ENCODE data around the gene TOMM5.

Gene TOMM5

DNA sequence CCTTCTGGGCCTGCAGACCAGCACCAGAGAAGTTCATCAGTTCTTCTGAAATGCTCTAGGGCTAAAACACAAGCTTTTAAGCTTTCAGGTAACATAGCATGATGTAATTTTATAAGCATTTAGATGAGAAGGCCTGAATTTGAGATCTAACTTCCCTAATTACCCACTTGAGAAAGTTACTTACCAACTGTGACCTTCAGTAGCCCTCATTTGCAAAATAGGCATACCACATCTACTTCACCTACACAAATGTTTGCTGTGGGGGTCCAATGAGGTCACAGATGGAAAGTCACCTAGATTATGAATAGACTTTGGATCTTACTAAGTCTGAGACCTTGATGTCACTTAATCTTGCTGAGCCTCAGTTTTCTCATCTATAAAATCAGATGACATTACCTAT, 52.8 kb downstream of the TOMM5 start:
- H3K27ac ChIP-seq (ENCODE audit: low read depth, low read length): no peak overlapping the region
- H4K20me1 ChIP-seq (ENCODE audit: control insufficient read depth, insufficient read depth, low read depth, low read length): no peaks in the 10 kb centered on the region
- no peak overlapping the region for H3K4me3 ChIP-seq (ENCODE audit: low read length)
- no peak for TF ChIP-seq EZH2phosphoT487 (IDR thresholded peaks at IDR 0.05; ENCODE audit: borderline replicate concordance, low read length)
- TF ChIP-seq, protein P1, sequence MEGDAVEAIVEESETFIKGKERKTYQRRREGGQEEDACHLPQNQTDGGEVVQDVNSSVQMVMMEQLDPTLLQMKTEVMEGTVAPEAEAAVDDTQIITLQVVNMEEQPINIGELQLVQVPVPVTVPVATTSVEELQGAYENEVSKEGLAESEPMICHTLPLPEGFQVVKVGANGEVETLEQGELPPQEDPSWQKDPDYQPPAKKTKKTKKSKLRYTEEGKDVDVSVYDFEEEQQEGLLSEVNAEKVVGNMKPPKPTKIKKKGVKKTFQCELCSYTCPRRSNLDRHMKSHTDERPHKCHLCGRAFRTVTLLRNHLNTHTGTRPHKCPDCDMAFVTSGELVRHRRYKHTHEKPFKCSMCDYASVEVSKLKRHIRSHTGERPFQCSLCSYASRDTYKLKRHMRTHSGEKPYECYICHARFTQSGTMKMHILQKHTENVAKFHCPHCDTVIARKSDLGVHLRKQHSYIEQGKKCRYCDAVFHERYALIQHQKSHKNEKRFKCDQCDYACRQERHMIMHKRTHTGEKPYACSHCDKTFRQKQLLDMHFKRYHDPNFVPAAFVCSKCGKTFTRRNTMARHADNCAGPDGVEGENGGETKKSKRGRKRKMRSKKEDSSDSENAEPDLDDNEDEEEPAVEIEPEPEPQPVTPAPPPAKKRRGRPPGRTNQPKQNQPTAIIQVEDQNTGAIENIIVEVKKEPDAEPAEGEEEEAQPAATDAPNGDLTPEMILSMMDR (IDR thresholded peaks at IDR 0.05; ENCODE audit: low read depth, low read length, poor library complexity, severe bottlenecking): no peak
- peaks cover 28% of the 10 kb centered on the region for H3K36me3 ChIP-seq (ENCODE audit: control insufficient read depth, low read length)
- H3K9me2 ChIP-seq (replicated peaks; ENCODE audit: control insufficient read depth, low read length): no peaks in the 10 kb centered on the region
- no peak overlapping the region for H3K4me2 ChIP-seq (ENCODE audit: low read length)
- H3K79me2 ChIP-seq (ENCODE audit: control insufficient read depth, low read length): no peaks in the 10 kb centered on the region
- 0 out of 2 replicates have a peak, but pooled peaks cover 3% of the 10 kb centered on the region for H3K4me1 ChIP-seq (ENCODE audit: control insufficient read depth, low read length)
- no peaks in the 10 kb centered on the region for H3K9me3 ChIP-seq (ENCODE audit: control insufficient read depth, insufficient read depth, low read length)
- no peaks in the 10 kb centered on the region for H3K27me3 ChIP-seq (ENCODE audit: control insufficient read depth, low read length)
- no peaks in the 10 kb centered on the region; the same call in 1 of the 2 replicates for H3F3A ChIP-seq (ENCODE audit: control insufficient read depth, insufficient read depth)
